OCI-LY7 (cell line): ENCODE measurements around the gene DNAH5. TPM values are rescaled to one million over a fixed set of nuclear protein-coding genes. Genes with fewer than 3 reads are reported as not detected.

ENCODE experiments used
- BruUV-seq: library from RNA; stranded (reverse); fragments of 400-500 nt; replicated peaks from 2 replicates; lab custom pipeline; 2021; lab: Mats Ljungman, UMichigan
- CTCF ChIA-PET: fragments of 300-600 bp; sonication (Branson Sonifier 250); formaldehyde crosslinking; loops from one replicate; lab custom pipeline; 2022; ENCODE audit warnings: antibody characterized with exemption; ENCODE audit not compliant: unreplicated experiment; lab: Charles Lee
- POLR2A ChIA-PET: fragments of 300-600 bp; sonication (Branson Sonifier 250); formaldehyde crosslinking; loops from one replicate; lab custom pipeline; 2022; ENCODE audit warnings: antibody characterized with exemption; lab: Charles Lee
- DNase-seq: peaks from one replicate; pipeline ENCODE4 v3.0.0-alpha.2; 2015; ENCODE audit warnings: low spot score
- H2AFZ ChIP-seq: fragments of 200-600 bp; sonication (generic), shearing (Covaris generic); 2 replicates; pipeline ENCODE4 v1.6.1; 2014; ENCODE audit warnings: mild to moderate bottlenecking, antibody characterized with exemption, low read length, moderate library complexity
- H3K27ac ChIP-seq: fragments of 200-600 bp; sonication (generic); 2 replicates; pipeline ENCODE4 v1.5.1; 2014; ENCODE audit warnings: mixed run types, low read depth, mild to moderate bottlenecking, moderate library complexity, low read length, inconsistent platforms; ENCODE audit not compliant: poor library complexity, severe bottlenecking
- H3K36me3 ChIP-seq: fragments of 200-600 bp; sonication (generic); 2 replicates; pipeline ENCODE4 v1.6.1; 2014; ENCODE audit warnings: mild to moderate bottlenecking, antibody characterized with exemption, low read length, moderate library complexity, mixed read lengths; ENCODE audit not compliant: insufficient read depth
- H3K4me1 ChIP-seq: fragments of 200-600 bp; sonication (generic); 2 replicates; pipeline ENCODE4 v1.5.1; 2014; ENCODE audit warnings: mild to moderate bottlenecking, low read length; ENCODE audit not compliant: insufficient read depth, poor library complexity, severe bottlenecking
- H3K4me2 ChIP-seq: fragments of 200-600 bp; sonication (generic); 2 replicates; pipeline ENCODE4 v1.6.1; 2014; ENCODE audit warnings: mild to moderate bottlenecking, low read length
- H3K4me3 ChIP-seq: fragments of 200-600 bp; sonication (generic); 2 replicates; pipeline ENCODE4 v1.5.1; 2014; ENCODE audit warnings: mild to moderate bottlenecking, low read depth, low read length; ENCODE audit not compliant: poor library complexity, severe bottlenecking
- H3K79me2 ChIP-seq: fragments of 200-600 bp; sonication (generic); 2 replicates; pipeline ENCODE4 v1.6.1; 2016; ENCODE audit warnings: low read depth, mild to moderate bottlenecking, low read length, moderate library complexity, mixed read lengths; ENCODE audit not compliant: insufficient read depth
- H3K9me2 ChIP-seq: fragments of 200-600 bp; sonication (generic); 2 replicates; pipeline ENCODE4 v1.6.1; 2016; ENCODE audit warnings: mild to moderate bottlenecking, low read length, mixed read lengths; ENCODE audit not compliant: insufficient read depth
- H3K9me3 ChIP-seq: fragments of 200-600 bp; sonication (generic); 2 replicates; pipeline ENCODE4 v1.6.1; 2014; ENCODE audit warnings: mild to moderate bottlenecking, mixed run types, low read length, mixed read lengths
- H4K20me1 ChIP-seq: fragments of 200-600 bp; sonication (generic); 2 replicates; pipeline ENCODE4 v1.6.1; 2014; ENCODE audit warnings: mild to moderate bottlenecking, antibody characterized with exemption, low read length, moderate library complexity, mixed read lengths; ENCODE audit not compliant: insufficient read depth
- CTCF ChIP-seq: fragments of 200-600 bp; sonication (generic); conservative IDR thresholded peaks from 2 replicates; pipeline ENCODE4 v1.5.1; 2014; ENCODE audit warnings: mild to moderate bottlenecking, antibody characterized with exemption, low read length, moderate library complexity, mixed read lengths
- EZH2phosphoT487 ChIP-seq: fragments of 200-600 bp; sonication (generic); IDR thresholded peaks from 2 replicates; pipeline ENCODE4 v1.6.1; 2018; ENCODE audit warnings: low read depth, borderline replicate concordance, mild to moderate bottlenecking, mixed run types, antibody characterized with exemption, low read length, moderate library complexity, mixed read lengths
- intact Hi-C: fragments of 100-400 bp; cut with micrococcal nuclease; formaldehyde crosslinking; loops from one replicate; pipeline ENCODE4 v1.10.0; 2022; ENCODE audit not compliant: unreplicated experiment
- total RNA-seq, 2 experiments: library from RNA; depleted of rRNA in 1 of 2; stranded (reverse); fragments of >200 nt in 1 of 2; shearing (Covaris generic) in 1 of 2; gene quantifications; 2 replicates each; pipeline ENCODE4 v1.2.3, GENCODE V29; 2014 to 2022

DNAH5 gene
- total RNA-seq, 2 experiments from 2014 or later: 0.06 TPM; not detected in 1

GRCh38 chr5:13919786-13920185 lies 24.7 kb downstream of the DNAH5 start:
- intact Hi-C loops: no loop called here
- no peak overlapping the region for H3K4me3 ChIP-seq
- BruUV-seq: no TSS peak
- no peaks in the 10 kb centered on the region for H4K20me1 ChIP-seq
- DNase-seq: no peak
- POLR2A ChIA-PET: no interaction called here
- no peaks in the 10 kb centered on the region for H3K79me2 ChIP-seq
- no peaks in the 10 kb centered on the region for H3K9me3 ChIP-seq
- no peaks in the 10 kb centered on the region; the same call in 1 of the 2 replicates for H3K9me2 ChIP-seq
- H3K4me2 ChIP-seq: no peak overlapping the region
- no peaks in the 10 kb centered on the region for H3K4me1 ChIP-seq
- CTCF ChIA-PET: no interaction called here
- H2AFZ ChIP-seq: no peak overlapping the region
- no peaks in the 10 kb centered on the region for H3K36me3 ChIP-seq
- TF ChIP-seq EZH2phosphoT487: no peak
- TF ChIP-seq CTCF: no peak
- no peak overlapping the region for H3K27ac ChIP-seq

GRCh38 chr5:13919087-13919486 lies 25.4 kb downstream of the DNAH5 start:
- no peaks in the 10 kb centered on the region for H3K79me2 ChIP-seq
- TF ChIP-seq CTCF (no peak), EZH2phosphoT487 (no peak)
- no peaks in the 10 kb centered on the region for H3K4me1 ChIP-seq
- ChIA-PET POLR2A (no interaction called here), CTCF (no interaction called here)
- no peak overlapping the region for H3K4me2 ChIP-seq
- no peaks in the 10 kb centered on the region for H3K9me3 ChIP-seq
- no peak for DNase-seq
- no peaks in the 10 kb centered on the region; the same call in 1 of the 2 replicates for H3K9me2 ChIP-seq
- no peaks in the 10 kb centered on the region for H3K36me3 ChIP-seq
- no peak overlapping the region for H3K4me3 ChIP-seq
- no peak overlapping the region for H3K27ac ChIP-seq
- H4K20me1 ChIP-seq: no peaks in the 10 kb centered on the region
- no TSS peak for BruUV-seq
- intact Hi-C loops: no loop called here
- H2AFZ ChIP-seq: no peak overlapping the region

- POLR2A ChIA-PET: no interaction called here
- H4K20me1 ChIP-seq: no peaks in the 10 kb centered on the region
- no peaks in the 10 kb centered on the region for H3K79me2 ChIP-seq
- no peaks in the 10 kb centered on the region for H3K4me1 ChIP-seq
- no peak overlapping the region for H3K4me3 ChIP-seq
- no peaks in the 10 kb centered on the region; the same call in 1 of the 2 replicates for H3K9me2 ChIP-seq
- intact Hi-C loops: no loop called here
- no peak for TF ChIP-seq CTCF
- no peak for TF ChIP-seq EZH2phosphoT487
- no peak overlapping the region for H2AFZ ChIP-seq
- H3K27ac ChIP-seq: no peak overlapping the region
- no peak overlapping the region for H3K4me2 ChIP-seq
- DNase-seq: no peak
- no TSS peak for BruUV-seq
- H3K36me3 ChIP-seq: no peaks in the 10 kb centered on the region
- CTCF ChIA-PET: no interaction called here
- no peaks in the 10 kb centered on the region for H3K9me3 ChIP-seq
Measured at GRCh38 chr5:13917061-13917460, 27.4 kb downstream of the DNAH5 start.
